HG03095 (cell line): ENCODE data around the gene POGLUT2.
"Not testable (repeated sequence)": the region's sequence is repeated elsewhere in the genome, so short reads cannot be mapped to it uniquely, and the experiment has no call there.

Experiments
- ATAC-seq: cut with Tn5 transposase; IDR thresholded peaks from one replicate; pipeline ENCODE4 v1.9.1; 2021; ENCODE audit warnings: moderate library complexity; ENCODE audit not compliant: unreplicated experiment

The POGLUT2 gene

GRCh38 chr13:102807699-102808098, 8.9 kb upstream of the POGLUT2 start:
- no peak for ATAC-seq

DNA sequence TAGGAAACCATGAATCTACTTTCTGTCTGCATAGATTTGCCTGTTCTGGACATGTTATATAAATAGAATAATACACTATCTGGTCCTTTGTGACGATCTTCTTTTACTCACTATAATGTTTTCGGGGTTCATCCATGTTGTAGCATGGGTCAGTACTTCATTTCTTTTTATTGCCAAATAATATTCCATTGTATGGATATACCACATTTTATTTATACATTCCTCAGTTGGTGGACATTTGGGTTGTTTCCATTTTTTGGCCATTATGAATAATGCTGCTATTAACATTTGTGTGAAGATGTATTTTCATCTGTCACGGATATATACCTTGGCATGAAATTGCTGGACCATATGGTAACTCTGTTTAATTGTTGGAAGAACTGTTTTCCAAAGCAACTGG, 6.9 kb upstream of the POGLUT2 start:
- no peak for ATAC-seq

- ATAC-seq: peak; percentile 72
Observed at GRCh38 chr13:102800145-102801041, 1.6 kb upstream of the POGLUT2 start.

- peak; percentile 2 for ATAC-seq
Observed at GRCh38 chr13:102799426-102800144, 809 bp upstream of the POGLUT2 start.

- no peak for ATAC-seq
Observed at GRCh38 chr13:102793611-102794355, 5.0 kb downstream of the POGLUT2 start.

DNA sequence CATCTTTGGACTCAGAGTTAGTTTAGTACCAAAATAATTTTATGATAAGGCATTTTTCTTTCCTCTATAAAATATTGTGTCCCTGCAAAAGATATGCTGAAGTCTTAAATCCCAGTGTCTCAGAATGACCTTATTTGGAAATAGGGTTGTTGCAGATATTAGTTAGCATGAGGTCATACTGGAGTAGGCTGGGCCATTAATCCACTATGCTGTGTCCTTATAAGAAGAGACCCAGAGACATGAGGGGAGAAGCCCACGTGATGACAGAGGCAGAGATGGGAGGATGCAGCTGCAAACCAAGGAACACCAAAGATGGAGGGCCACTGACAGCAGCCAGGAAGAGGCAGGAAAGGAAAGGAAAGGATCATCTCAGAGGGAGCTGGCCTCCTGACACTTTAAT, 6.4 kb downstream of the POGLUT2 start:
- no peak for ATAC-seq

- no peak for ATAC-seq
Observed at GRCh38 chr13:102788683-102789082, 10.1 kb downstream of the POGLUT2 start.

DNA sequence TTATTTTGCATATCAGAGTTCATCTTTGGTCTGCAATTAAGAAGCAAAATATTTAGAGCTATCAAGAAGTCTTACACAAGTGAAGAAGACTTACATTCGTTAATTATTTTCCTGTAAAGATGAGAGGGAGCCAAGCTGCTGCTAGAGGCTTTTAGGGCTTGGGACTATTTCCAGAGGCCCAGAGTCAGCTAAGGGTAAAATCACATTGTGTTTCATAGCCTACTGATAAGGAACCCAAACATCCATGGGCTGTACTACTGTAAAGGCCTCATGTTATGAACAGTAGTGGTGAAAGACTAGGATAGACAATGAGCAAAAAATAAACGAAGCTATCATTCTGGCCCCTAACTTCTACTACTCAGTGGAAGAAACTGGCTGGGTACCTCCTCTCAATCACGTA, 14.3 kb downstream of the POGLUT2 start:
- no peak for ATAC-seq

DNA sequence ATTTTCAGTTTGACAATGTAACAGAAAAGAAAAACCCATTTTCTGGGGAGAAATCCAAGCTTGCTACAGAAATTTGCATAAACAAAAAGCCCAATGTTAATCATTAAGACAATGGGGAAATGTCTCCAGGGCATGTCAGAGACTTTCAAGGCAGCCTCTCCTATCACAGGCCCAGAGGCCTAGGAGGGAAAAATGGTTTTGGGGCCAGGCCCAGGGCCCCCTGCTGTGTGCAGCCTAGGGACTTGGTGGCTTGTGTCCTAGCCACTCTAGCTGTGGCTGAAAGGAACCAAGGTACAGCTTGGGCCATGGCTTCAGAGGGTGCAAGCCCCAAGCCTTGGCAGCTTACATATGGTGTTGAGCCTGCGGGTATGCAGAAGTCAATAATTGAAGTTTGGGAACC, 17.2 kb downstream of the POGLUT2 start:
- no peak for ATAC-seq

DNA sequence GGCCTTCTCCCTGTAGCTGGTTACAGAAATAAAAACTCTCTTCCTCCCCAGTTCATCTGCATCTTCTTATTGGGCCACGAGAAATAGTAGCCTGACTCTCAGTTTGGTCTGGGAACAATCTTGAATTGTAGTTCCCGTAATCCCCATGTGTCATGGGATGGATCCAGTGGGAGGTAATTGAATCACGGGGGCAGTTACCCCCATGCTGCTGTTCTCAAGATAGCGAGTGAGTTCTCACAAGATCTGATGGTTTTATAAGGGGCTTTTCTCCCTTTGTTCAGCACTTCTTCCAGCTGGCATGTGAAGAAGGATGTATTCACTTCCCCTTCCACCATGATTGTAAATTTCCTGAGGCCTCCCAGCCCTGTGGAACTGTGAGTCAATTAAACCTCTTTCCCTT, 18.1 kb downstream of the POGLUT2 start:
- ATAC-seq: not testable (repeated sequence)

DNA sequence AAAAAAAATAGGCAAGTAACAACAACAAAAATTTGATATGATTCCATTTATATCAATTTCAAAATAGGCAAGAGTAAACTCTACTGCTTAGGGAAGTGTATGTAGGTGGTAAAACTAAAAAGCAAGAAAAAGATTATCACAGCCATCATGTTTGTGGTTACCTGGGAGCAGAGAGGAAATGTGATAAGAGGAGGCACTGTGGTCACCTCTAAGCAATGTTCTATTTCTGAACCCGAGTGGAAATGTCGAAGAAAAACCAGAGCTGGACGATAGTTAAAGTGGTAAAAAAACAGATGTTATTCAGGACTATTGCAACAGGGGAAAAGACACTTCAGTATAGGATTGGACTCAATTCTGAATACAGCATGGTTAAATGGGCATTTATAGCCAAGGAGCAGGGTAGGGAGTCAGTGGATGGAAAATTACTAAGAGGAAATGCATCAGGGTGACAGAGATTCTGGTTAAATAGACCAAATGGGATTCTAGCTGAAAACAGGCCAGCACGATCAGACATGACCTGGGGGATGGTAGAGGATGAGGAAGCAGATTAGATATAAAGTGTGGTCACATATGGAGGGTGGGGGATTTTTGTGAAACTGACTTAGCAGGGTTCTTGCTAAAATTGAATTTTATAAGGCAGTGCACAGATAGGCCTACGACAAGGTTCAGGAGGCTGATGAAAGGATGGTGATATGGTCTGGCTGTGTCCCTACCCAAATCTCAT, 19.2 kb downstream of the POGLUT2 start:
- ATAC-seq: no peak

GRCh38 chr13:102777736-102778135, 21.0 kb downstream of the POGLUT2 start:
- ATAC-seq: no peak

DNA sequence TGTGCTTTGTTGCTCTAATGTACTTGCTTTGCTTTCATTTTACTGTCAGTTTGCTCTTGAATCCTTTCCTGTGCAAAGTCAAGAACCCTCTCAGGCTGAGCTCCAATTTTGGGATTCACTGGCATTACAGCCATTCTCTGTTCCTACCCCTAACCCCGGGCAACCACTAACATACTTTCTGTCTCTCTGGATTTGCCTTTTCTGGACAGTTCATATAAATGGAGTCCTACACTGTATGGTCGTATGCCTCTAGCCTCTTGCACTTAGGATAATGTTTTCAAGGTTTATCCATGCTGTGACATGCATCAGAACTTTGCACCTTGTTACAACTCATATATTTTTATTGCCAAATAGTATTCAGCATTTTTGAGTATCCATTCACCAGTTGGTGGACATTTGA, 22.5 kb downstream of the POGLUT2 start:
- no peak for ATAC-seq

GRCh38 chr13:102774591-102775520, 23.9 kb downstream of the POGLUT2 start:
- ATAC-seq: no peak

- ATAC-seq: no peak
Observed at GRCh38 chr13:102774214-102774568, 24.6 kb downstream of the POGLUT2 start.

DNA sequence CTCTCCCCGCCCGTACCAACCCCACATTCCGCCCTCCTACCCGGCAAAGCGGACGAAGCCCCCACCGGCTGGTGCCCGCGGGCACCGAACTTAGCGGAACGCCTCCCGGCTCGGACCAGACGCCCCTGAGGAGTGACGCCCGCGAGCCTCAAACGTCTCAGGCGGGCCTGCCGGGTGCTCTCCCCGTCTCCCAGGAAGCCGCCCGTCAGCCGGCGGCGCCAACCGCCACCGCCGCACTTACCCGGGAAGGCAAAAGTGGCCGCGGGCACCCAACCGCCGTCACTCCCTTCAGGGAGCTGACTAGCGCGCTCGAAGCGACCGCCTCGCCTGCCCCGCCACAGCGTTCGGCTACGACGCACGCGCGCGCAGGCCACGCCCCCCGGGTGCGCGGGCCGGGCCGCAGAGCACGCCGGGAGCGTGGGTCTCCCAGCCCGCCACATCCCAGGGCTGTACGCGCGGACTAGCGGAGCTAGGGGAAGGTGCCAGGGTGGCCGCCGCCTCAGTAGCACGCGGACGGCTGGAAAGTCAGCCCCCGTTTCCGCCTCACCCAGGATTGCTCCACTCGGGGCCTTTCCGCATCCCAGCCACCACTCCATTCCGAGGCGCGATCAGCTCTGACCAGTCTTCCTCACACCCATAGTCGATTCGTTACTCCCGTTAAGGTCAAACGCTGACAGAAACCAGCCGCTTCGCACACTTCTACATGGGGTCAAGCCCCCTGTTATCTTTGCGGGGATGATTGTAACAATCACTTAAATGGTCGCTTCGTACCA, 25.1 kb downstream of the POGLUT2 start, which contains the start of gene TEX30:
TSS of gene TEX30 (minus strand) at position 346 of the 773 bp plus-strand sequence. CDS start 3,760 bp downstream, outside the sequence.
- peak; percentile 94 for ATAC-seq

- ATAC-seq: no peak
Observed at GRCh38 chr13:102772042-102772425, 26.7 kb downstream of the POGLUT2 start.

GRCh38 chr13:102771298-102772041, 27.3 kb downstream of the POGLUT2 start:
- no peak for ATAC-seq
